Dermis blood vessel endothelial cell (primary cell): Measurements from ENCODE around the gene LDLRAD4. TPM values are rescaled to one million over a fixed set of nuclear protein-coding genes. Genes with fewer than 3 reads are reported as not detected.

Source experiments
- DNase-seq: peaks from one replicate; pipeline ENCODE4 v3.0.0; 2010
- total RNA-seq: library from RNA; depleted of rRNA; stranded (reverse); fragments of >200 nt; gene quantifications from 2 replicates; pipeline ENCODE4 v1.2.3, GENCODE V29; 2014

The LDLRAD4 gene
- total RNA-seq, 1 donor from 2014 or later: 20.1 TPM

DNA sequence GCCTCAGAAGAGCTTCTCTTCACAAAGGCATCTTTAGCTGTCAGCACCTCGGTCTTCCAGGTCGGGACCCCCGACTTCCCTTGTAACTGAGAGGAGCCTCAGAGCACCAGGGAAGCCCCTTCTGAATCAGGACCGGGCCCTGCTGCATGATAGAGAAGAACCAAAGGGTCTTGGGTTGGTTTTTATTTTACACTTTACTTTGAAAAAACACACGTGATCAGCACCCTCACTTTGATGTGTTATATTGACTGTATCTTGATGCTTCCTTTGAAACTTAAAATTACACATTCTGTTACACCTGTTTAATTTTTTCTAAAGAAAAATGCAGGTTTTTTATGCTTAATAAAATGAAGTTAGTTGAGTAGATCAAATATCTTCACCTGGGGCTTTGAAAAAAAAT, 305.5 kb downstream of the LDLRAD4 start:
- DNase-seq: no peak

DNA sequence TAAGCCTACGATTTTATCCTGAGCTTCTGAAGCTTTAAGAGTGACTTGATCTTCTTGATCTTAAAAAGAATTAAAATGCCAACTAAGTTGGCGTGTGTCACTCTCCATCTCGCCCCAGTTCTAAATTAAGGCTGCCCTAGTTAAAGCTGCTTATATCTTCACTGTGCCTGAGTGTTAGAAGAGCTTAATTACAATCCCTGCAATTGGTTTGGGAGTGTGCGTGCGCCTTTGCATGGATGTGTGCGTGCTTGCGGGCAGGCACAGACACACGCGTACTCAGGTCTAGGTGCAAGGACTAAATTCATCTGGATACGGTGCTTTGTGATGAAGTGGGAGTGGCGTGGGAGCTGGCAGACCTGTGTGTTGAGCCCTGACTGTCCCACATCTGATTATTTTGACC, 306.3 kb downstream of the LDLRAD4 start:
- no peak for DNase-seq

DNA sequence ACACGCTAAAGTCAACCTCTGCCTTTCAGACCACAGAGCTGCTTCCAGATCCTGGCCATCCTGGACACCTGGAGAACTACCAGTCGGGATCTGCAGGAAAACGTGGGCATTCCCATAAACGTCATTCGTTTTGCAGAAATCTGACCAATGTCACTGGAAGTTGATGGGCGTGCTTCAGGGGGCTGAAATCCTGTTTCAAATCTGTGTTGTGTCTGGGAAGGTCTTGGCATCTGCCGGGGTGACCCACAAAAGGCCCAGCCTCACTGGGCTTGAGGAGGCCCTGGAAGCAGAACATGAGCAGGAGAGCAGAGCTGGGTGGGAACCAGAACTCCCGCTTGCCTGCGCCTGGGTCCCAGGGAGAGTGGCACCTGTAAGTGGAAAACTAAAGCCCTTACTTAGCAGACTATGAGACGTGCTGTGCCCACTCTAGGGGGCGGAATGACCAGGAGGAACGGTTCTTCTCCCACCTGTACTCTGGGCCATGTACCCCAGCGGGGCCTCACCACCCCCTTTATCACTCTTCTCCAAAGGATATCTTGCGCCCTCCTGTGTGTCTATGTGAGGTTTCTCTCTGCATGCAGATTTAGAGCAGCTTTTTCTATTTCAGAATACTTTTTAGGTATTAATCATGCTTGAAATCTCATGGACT, 306.9 kb downstream of the LDLRAD4 start:
- DNase-seq: no peak

DNA sequence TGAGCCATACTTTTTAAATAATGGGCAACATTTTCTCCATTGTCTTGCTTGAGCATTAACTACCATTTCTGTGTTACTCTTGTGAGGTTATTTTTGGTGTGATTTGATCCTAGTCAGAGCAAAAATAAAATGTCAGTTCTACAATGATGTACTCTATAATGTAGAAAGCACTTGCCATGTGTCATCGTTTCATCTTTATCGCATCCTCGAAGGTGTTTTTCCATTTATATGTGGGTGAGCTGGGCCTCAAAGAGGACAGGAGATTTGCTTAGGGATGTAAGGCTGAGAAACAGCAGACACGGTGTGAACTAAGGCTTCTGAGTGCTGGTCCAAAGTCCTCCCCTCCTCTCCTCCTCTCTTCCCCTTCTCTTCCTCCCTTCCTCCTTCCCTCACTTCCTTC, 308.0 kb downstream of the LDLRAD4 start:
- DNase-seq: no peak

DNA sequence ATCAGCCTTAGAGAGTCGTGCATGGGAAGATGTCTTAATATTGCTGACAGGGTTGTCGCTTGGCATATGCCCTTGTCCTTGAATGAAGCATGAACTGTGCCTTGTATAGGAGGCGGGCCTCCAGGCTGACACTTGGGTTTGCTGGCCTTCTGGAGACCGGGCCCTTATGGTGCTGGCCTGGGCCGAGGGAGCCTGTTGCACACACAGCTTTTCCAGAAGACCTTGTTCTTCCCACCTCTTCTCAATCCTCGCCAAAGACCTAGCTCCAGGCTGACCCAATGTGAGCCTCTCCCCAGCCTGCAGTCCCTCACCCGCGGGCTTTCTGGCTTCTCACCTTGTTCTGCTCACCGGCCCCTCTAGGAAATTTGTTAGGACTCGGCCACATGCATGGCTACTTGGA, 308.7 kb downstream of the LDLRAD4 start:
- no peak for DNase-seq

DNA sequence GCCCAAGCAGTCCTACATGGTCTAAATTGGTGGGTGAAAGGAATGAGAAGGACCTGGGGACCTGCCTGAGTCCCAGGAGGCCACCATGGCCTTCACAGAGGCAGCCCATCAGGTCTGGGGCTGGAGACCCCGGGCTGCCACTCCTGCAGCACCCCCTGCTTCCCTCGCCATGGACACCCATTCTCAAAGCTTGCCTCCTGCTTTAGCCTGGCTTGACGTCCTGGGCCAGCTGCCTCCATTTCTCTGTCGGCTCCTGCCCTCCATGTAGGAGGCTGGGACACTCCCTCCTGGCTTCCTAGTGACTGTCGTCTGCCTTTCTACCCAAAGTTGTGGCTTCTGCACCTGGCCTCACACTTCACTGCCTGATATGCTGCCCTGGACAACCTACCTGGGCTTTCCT, 309.2 kb downstream of the LDLRAD4 start:
- no peak for DNase-seq

DNA sequence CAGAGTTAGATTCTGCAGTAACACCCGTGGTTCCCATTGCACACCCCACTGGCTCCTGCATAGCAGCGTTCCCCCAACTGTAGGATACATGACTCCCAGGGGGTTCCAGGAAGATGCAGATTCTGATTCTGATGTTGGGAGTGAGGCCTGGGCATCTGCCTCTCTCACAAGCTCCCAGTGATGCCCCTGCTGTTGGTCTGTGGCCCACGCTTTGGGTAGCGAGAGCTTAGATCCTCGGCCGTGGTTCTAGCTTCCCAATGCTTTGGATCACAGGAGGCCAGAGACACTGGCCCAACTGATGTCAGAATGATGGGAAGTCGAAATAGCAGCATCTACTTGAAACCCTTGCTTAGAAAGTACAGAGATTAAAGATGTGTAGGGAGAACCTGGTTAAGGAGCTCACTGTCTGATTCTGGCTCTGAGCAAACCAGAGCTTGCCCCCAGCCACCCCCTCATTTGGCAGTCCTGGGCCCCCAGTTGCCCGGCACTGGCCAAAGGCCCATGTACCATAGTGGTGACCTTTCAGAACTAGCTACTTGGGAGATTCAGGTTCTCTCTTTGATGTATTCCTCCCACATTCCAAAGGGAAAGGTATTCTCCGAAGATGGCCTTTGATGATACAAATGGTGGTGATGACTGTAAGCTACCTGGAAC, 310.3 kb downstream of the LDLRAD4 start:
- DNase-seq: no peak

DNA sequence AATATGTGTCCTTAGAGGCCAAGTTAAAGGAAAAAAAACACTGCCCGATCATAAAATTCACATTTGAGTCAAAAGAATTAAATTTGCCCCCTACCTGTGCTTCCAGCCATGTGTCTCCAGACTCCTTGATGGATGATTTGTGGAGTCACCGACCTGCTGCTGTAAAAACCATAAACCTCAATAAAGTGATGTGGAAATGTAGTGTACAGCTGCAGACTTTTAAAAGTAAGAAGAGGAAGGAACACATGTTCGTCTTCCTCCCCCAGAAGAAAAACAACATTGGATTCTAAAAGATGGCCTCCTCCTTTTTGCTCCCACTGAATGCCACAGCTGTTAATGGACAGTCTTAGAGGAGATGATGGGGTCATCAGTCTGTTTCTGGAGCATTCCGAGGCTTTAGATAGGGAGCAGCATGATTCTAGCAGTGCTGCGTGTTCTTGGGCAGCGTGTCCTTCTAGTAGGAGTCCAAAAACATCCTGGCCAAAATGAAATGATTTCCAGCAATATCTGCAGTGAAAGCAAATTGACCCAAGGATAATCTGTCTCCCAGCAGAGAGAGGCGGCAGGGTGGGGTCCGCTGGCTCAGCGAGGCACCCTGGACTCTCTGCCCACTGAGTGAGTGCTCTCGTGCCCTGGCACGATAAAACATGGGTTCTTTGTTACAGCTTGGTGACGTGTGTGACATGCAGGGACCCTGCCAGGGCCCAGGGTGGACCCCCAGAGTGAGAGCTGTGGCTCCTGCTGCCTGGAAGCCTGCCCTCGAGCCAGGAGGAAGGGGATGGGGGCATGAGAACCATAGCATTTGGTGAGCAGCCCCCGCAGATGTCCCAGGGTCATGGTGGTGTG, 311.7 kb downstream of the LDLRAD4 start:
- DNase-seq: no peak

DNA sequence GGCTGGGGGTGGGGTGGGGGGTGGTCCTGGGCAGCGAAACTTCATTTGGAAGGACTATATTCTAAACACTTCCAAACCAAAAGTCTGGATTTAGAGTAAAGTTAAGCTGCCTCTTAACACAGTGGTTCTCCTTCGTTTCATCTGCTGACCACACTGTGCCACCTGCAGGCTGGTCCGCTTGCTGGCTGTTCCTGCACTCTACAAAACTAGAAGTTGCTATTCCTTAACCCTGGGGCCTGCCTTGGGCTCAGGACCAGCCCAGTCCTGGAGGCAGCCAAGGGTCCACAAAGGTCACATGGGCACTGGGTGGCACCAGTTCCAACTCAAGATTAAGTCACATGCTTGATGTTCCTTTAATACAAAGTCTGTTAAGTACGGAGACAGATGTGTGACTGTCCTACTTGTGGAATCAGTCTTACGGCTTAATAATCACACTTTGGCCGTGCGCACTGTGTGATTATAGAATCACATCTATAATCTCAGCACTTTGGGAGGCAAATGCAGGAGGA, 312.4 kb downstream of the LDLRAD4 start:
- peak; percentile 83 for DNase-seq

DNA sequence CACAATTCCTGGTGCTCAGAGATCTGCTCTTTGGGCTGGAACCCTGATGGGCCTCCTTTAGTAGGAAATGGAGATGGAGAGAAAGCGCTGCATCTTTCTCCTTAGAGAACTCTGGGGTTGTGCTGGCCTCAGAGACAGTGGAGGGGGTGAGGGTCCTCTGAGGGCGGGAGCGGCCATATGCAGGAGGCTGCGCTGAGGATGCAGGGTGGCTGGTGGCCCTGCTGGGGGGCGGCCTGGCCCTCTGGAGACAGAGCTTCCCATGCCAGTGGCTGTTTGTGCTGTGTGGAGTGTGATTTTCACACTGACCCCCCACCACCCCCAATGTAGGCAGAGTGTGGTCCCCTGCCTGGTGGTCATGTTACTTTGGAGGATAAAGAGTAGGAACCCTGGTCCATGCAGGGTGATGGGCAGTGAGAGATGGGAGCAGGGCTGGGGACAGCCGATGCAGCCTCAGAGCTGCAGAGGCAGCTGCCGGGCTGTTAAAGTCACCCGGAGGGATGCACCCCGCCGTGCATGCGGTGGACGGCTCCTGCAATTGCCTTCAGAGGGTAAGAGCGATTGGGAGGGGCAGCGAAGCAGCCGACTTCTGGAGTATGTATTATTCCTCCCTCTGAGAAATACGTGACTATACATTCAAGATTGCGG, 313.2 kb downstream of the LDLRAD4 start:
- DNase-seq: no peak

DNA sequence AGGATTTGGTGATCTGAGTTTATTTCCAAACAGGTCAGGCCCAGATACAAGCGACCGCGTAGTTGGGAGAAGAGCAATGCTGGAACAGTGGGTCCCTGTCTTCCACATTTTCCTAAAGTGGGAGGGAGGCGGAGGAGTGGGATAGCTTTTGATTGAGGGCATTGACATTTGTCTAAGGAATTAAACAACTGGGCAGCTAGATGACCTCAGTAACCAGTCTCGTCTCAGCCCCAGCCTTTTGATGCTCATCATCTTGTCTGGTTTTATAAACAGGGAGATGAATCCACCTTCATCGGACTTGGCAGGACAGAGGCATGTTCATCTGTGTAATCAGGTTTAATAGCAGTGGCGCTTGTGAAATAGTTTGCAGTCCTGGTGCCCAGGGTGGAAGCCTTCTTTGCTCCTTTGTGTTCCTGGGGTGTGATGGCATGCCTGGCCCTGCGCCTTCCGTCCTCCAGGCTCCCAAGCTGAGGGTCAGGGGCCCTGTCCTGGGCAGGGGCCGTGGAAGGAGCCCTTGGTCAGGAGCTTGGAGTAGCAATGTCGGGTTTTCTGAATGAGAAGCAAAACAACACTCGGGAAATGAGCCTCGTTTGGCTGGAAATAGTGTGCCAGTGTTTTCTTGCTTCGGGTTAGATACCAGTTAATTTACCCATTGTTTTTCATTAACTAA, 314.0 kb downstream of the LDLRAD4 start:
- DNase-seq: no peak

DNA sequence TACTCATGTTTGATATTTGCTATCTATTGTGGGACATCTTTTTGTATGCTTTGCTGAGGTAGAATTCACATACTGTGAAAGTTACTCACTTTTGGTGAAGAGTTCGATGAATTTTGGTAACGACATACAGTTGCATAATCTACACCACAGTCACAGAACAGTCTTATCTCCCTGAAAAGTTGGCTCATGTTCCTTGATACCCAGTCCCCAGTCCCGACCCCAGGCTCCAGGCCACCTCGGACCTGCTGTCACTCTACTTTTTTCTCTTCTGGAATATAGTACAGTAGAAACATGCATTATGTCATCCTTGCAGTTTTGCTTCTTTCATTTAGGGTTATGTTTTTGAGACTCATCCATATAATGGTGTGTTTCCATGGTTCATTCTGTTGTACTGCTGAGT, 316.1 kb downstream of the LDLRAD4 start:
- DNase-seq: no peak

DNA sequence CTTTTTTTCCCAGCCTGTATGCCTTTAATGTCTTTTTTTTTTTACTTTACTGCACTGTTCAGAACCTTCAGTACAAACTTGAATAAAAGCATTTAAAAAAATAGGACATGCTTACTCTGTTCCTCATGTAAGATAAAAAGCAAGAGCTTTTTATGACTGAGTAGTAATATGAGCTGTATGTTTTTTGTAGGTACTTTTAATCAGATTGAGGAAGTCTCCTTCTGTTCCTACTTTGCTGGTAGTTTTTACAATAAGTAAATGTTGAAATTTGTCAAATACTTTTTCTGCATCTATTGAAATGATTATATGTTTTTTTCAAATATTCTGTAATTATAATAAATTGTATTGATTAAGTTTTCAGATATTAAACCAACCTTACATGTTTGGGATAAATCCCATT, 318.0 kb downstream of the LDLRAD4 start:
- DNase-seq: no peak

DNA sequence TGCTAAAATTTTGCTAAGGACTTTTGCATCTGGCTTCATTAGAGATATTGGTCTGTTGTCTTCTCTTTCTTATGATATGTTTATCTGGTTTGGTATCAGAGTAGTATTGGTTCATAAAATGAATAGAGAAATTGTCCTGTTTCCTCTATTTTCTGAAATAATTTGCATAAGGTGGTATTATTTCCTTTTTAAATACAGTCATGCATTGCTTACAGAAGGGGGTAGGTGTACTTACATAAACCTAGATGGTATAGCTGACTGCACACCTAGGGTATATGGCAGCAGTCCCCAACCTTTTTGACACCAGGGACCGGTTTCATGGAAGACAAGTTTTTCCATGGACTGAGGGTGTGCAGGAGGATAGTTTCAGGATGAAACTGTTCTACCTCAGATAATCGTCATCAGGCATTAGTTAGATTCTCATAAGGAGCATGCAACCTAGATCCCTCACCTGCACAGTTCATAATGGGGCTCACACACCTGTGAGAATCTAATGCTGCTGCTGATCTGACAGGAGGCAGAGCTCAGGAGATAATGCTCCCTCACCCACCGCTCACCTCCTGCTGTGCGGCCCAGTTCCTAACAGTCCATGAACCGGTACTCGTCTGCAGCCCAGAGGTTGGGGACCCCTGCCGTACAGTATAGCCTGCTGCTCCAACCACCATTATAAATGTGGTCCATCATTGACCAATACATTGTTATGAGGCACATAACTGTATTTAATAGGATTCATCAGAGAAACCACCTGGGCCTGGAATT, 318.6 kb downstream of the LDLRAD4 start:
- DNase-seq: no peak

DNA sequence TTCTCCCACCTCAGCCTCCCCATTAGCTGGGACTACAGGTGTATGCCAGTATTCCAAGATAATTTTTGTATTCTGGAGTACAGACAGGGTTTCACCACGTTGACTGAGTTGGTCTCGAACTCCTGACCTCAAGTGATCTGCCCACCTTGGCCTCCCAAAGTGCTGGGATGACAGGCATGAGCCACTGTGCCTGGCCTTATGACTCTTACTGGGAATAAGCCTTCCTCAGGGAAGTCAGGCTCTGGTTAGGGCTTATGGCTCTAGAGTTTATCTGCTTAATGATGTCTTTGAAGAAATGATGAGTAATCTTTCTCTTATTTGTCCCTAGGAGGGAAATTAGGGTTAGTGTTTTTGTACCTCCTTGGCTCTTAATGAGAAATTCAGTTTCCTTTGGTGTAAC, 320.1 kb downstream of the LDLRAD4 start:
- no peak for DNase-seq

DNA sequence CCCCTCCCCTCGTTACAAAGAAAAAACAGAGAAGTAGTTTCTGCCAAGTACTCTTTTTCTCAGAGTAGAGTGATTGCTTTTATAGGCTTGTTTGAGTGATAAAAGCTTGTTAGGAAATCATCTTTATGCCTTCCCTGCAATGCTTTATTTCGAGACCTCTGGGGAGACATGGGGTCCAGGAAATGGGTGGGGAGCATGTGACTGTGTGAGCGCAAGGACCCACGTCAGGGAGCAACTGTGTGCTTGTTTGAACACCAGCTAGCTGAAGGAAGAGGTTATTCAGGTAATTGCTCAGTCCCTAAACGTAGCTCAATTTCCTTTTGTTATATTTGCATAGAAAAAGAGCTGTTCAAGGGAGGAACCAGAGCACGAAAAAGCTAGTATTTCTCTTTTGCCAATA, 320.5 kb downstream of the LDLRAD4 start:
- DNase-seq: no peak

DNA sequence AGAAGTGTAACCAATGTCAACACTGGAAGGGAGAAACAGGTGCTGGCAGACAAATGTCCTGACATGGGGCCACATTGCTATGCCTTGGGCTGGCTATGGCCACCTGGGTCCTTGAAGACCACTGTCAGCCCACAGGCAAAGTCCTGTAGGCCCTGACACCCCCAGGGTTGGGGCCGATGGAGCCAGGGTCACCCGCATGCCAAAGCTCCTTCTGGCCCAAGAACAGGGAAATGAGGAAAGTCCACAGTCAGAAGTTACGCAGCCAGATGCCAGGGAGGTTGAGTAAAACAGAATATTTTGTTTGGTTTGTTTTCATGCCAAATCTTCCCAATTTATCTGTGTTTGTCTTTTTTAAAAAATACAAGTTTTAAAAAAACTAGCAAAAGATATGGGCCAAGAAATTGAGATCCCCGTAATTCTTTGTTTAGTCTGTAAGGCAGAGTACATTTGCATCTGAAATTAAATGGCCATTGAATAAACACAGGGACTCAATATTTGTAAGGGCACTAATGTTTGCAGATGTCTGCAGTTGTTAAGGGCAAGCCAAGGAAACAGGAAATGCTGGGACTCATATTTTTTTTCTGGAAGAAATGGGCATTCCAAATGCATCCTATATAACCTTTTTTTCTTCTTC, 321.4 kb downstream of the LDLRAD4 start:
- DNase-seq: no peak

DNA sequence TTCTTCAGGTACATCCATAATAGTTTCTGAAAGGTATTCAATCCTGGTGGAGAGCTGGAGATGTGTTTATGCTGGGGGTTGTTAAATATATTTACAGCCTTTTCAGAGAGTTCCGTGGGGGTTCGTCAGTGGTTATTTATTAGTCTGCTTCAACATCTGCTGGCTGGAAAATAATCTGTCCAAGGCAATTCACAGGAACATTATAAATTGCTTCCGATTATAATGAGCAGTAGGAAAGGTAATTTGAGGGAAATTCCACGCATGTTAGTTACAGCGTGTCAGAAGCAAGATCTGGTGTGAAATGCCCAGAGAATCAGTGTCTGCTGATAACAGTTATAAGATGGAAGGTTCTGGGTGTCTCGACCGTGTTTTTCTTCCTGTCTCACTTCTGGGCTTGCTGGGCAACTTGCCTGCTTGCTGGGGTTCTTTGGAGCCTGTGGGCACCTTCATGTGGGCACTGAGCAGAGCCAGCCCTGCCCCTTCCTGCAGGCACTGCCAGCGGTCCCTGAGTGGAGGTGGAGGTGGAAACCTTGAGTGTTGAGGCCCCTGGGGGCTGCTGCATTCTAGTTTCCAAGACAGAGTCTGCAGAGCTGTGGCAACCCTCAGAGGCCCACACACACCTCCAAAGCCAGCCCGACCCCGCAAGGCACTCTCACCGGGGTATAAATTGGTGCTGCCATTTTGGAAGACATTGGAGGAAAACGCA, 322.1 kb downstream of the LDLRAD4 start:
- DNase-seq: no peak

DNA sequence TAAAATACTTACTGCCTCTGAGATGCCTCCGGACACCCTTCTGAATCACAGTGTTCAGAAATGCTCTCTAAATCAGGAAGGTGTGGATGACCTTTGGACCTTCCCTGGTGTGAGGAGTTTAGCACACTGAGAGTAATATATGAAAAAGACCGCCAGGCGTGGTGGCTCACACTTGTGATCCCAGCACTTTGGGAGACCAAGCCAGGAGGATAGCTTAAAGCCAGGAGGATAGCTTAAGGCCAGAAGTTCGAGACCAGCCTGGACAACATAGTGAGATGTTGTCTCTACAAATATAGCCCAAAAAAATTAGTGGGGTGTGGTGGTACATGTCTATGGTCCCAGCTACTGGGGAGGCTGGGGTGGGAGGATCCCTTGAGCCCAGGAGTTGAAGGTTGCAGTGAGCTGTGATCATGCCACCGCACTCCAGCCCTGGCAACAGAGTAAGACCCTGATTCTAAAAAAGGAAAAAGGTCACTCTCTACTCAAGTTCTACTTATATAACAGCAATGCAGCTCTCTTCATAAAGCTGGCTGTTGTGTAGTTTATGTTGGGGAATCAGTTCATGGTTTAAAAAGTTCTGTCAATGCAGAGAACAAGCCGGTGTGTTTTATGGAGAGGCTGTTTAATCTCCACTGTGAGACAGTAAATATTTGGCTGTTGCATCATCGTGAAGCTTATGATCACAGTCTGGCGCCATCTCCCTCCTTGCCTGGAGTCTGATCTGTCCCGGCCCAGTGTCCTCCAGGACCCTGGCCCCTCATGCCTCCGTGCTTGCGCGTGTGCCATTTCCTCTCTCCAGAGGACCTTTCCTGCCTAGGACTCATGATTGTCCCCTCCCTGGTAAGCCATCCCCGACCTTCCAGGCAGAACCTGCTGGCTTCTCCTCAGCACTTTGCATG, 323.3 kb downstream of the LDLRAD4 start:
- no peak for DNase-seq

DNA sequence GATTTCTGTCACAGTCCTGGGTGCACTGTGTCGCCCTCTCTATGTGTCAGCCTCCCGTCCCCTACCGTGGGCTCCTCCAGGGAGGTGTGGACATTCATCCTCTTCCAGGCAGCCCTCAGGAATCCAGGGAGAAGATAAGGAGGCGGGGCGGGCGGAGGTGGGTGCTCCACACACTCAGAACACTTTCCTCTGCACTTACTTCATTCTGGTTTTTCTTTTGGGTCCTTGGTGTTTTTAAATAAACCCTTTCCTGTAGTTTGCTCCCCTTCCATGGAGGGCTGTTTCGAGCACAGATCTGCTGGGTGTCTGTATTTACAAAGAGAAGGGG, 323.9 kb downstream of the LDLRAD4 start:
- no peak for DNase-seq
